GM12892 (cell line): Measurements from ENCODE around the gene TNS3.

Experiments
- DNase-seq: peaks from one replicate; pipeline ENCODE4 v3.0.0; 2011; ENCODE audit not compliant: insufficient read length
- FAIRE-seq: peaks from 2 replicates; lab custom pipeline; 2011; peaks lifted over from hg19 to GRCh38; lab: Jason Lieb, UNC
- POLR2A ChIP-seq: IDR thresholded peaks from 2 replicates; pipeline ENCODE4 v1.6.1; 2011; ENCODE audit warnings: low read depth, low read length, control low read depth
- POLR2AphosphoS5 ChIP-seq: IDR thresholded peaks from 2 replicates; pipeline ENCODE4 v1.6.1; 2011; ENCODE audit warnings: low read depth, low read length, control low read depth
- TAF1 ChIP-seq: IDR thresholded peaks from 2 replicates; pipeline ENCODE4 v1.6.1; 2011; ENCODE audit warnings: low read depth, mild to moderate bottlenecking, control low read depth, low read length, borderline replicate concordance

TNS3 gene

GRCh38 chr7:47510192-47510591 lies 71.7 kb downstream of the TNS3 start:
- DNase-seq (no peak), FAIRE-seq (no peak)
- TF ChIP-seq POLR2A (no peak), TAF1 (no peak), POLR2AphosphoS5 (no peak)

- TF ChIP-seq POLR2AphosphoS5 (no peak), POLR2A (no peak), TAF1 (no peak)
- DNase-seq = no peak
- no peak for FAIRE-seq
Observed at GRCh38 chr7:47509571-47509970, 72.3 kb downstream of the TNS3 start.

DNA sequence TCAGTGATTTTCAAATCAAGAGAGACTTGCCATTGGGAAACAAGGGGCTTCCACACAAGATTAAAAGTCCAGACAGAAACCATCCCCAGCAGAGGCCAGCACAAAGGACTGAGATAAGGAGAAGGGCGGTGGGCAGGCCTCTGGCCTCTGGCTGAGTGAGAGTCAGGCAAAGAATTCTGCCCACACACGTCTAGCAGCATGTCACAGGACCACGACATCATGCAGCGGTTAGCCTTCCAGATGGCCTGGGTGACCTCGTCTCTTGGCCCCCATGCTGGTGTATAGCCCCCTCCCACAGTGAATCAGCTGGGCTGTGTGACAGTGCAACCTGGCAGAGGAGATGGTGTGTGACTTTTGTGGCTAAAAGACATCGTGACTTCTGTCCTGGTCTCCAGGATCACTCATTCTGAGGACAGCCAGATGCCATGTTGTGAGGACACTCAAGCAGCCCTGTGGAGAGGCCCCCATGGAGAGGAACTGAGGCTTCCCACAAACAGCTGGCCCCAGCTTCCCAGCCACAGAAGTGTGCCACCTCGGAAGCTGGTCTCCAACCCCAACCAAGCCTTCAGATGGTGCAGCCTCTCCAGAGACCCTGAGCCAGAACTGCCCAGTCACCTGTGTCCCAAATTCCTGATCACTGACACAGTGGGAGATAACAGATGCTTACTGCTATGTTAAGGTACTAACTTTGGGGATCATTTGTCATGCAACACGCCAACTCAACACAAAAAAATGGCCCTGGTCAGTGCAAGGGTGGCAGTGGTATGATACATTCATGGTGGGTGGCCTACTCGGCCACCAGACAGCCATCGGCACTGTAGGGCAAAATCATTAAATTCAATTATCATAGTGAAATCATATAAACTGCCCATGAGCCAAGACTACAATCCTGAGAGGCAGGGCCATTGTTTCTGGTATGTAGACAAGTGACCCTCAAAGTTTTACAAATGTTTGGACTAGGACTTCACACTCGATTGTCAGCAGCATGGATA lies 73.2 kb downstream of the TNS3 start:
- TF ChIP-seq TAF1 (no peak), POLR2A (no peak), POLR2AphosphoS5 (no peak)

DNA sequence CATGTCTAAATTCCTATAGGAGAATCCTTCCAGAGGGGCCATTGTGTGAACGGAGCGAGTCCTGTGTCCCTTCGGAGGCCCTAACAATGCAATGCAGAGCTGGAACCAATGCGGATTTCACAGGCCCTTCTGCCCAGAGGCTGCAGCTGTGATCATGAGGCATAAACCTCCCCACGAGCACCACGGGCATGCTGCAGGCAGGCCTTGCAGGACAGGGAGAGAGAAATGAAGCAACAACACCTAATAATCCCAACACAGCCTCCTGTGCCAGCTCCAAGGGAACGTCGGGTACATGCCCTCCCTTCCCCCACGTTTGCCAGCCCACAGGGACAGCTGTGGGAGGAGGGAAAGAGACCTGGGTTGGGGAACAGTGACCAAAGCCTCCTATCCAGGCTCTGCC lies 74.4 kb downstream of the TNS3 start:
- DNase-seq (no peak), FAIRE-seq (no peak)
- TF ChIP-seq POLR2A (no peak), POLR2AphosphoS5 (no peak), TAF1 (no peak)

More for the DNA sequence above, 73.2 kb downstream of the TNS3 start:
- DNase-seq (no peak), FAIRE-seq (no peak)

- FAIRE-seq = no peak
- no peak for DNase-seq
- TF ChIP-seq POLR2AphosphoS5 (no peak), TAF1 (no peak), POLR2A (no peak)
Observed at GRCh38 chr7:47506382-47507339, 75.2 kb downstream of the TNS3 start.

DNA sequence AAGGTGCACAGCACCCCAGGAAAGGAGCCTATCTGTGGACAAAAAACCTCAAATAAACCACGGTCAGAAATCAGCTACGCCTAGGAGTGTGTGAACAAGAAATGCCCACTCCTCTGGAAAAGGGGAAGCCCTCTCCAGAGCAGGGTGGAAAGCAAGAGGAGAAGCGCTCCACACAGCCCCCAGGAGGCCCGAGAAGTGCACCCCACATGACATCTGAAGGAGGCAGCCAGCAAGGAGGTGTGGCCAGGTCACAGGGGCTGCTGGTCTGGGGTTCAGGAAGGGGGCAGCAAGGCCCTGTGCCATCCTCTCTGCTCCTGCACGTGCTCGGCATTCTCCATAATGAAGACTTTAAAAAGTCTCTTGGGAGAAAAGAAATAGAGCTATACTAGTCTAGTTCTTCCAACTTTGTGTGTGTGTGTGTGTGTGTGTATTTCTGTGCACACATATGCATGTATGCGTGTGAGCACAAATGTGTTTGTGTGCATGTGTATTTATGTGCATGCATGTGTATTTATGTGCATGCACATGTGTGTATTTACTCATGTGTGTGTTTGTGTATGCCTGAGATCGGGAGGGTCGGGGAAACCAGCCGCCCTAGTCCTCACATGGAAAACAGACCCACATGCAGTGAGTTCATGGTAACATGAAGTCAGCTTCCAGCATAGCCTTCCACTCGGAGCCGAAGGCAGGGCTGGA lies 76.5 kb downstream of the TNS3 start:
- no peak for TF ChIP-seq POLR2AphosphoS5
- TF ChIP-seq POLR2A = no peak
- no peak for TF ChIP-seq TAF1
- DNase-seq (no peak), FAIRE-seq (no peak)

DNA sequence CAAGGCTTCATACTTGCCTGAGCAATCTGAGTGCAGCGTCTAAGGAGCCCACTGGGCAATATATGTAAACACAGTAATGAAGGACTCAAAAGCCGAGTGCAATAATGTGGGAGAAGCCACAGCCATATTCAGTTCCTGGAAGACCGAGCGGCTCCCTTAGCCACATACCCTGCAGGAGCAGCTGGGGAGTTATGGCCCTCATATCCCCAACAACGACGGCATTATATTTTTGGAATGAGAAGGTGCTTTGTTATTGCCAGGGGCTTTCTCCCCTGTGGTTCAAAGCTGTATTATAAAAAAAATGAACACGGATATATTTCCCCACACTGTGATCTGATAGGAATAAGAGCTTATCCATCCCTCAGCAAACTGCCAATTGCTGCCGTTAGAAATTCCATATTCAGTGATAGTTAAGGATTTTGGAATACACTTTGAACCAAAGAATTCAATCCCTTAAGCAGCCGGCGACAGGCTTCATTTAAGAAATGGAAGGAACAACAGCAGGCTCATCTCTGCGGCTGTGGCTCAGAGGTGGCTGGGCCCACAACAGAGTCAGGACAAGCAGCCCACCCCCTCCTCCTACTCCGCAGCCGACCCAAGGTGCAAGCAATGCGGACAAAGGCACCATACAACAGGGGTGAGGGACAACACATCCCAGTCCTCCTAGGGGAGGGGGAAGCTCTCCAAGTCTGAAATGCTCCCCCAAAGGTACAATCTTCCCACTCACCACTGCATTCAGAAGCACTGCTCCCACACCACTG lies 77.2 kb downstream of the TNS3 start:
- DNase-seq = no peak
- TF ChIP-seq POLR2A = no peak
- no peak for TF ChIP-seq POLR2AphosphoS5
- TF ChIP-seq TAF1 = no peak
- FAIRE-seq = no peak

DNA sequence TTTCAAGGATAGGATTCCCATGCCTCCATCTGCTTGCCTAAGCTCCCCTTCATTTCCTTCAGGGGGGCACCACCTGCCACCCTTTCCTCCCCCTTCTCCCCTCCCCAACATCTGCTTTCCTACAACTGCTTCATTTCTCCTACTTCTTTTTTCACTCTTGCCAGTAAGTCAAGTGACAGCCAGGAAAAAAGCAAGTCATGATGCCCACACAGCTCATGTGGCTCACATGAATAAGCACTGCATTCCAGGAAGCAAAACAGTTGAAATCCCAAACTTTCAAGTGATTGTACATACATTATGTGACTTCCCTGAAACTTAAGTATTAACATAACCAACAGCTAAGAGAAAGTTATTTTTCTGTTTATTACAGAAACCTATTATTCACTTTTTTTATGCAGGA lies 78.6 kb downstream of the TNS3 start:
- TF ChIP-seq POLR2A (no peak), TAF1 (no peak), POLR2AphosphoS5 (no peak)
- DNase-seq (no peak), FAIRE-seq (no peak)

DNA sequence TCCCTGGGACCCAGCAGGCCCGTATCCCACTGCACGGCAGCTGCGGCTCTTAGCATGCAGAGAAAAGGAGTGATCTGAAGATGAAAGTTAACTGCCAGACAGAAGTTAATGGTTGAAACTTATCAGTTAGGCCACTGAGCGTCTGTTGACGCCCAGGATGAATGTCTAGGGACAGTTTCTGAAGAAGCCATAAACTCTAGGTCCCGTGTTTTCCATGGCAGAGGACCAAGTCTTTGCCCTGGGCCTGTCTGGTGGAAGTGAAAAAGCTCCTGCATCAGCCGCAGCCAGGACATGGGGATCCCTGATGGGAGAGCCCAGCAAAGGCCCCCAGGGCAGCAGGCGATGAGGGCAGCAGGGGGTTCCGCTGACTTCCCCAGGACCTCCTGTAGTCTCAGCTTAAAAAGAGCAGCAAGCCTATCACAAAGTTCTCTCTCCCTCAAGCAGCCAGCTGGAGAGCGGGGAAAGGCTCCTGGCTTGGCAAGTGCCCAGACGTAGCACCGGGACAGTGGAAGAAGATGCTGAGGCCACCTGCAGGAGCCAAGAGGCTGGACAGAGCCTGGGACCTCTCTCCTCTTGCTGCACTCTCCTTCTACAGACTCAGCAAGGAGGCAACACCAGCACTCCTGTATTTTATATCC lies 79.6 kb downstream of the TNS3 start:
- no peak for FAIRE-seq
- no peak for TF ChIP-seq POLR2A
- no peak for TF ChIP-seq POLR2AphosphoS5
- TF ChIP-seq TAF1 = no peak
- DNase-seq = no peak

DNA sequence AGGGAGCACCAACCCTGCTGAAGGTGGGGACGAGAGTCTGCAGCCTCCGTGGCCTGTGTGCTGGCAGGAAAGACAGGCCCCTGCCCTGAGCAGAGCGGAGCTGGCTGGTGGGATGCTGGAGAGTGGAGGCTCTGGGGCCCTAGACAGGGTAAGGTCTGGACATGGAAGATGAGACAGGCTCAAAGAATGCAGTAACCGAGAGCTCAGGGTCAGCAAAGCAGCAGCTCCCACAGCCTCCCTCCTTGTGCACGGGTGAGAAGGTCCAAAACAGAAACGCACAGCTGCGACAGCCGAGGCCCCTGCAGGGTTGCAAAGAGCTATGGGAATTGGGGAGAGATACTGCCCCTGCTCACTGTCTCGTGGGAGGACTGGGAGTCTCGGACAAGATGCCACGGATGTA lies 80.5 kb downstream of the TNS3 start:
- FAIRE-seq (no peak), DNase-seq (no peak)
- TF ChIP-seq POLR2A (no peak), TAF1 (no peak), POLR2AphosphoS5 (no peak)
